NCI-H2171 treated with DMSO at 0.1 percent for 48 hours (cell line): ENCODE results near the gene RBM20.
A peak's percentile ranks its signal among the peaks of the same experiment; 100 is the strongest.

Experiments
- DNase-seq: peaks from one replicate; lab custom pipeline; 2025; lab: John Stamatoyannopoulos, UW

The RBM20 gene

GRCh38 chr10:110835841-110836240, 191.7 kb downstream of the RBM20 start:
- no peak for DNase-seq

- no peak for DNase-seq
Observed at GRCh38 chr10:110836706-110837105, 192.6 kb downstream of the RBM20 start.

GRCh38 chr10:110837418-110838171, 193.5 kb downstream of the RBM20 start:
- DNase-seq = peak; percentile 73

- no peak for DNase-seq
Observed at GRCh38 chr10:110840225-110840922, 196.2 kb downstream of the RBM20 start.

- DNase-seq = no peak
Observed at GRCh38 chr10:110840923-110841428, 196.8 kb downstream of the RBM20 start.

GRCh38 chr10:110841767-110842267, 197.7 kb downstream of the RBM20 start:
- no peak for DNase-seq

- DNase-seq = no peak
Observed at GRCh38 chr10:110842326-110842904, 198.3 kb downstream of the RBM20 start.

GRCh38 chr10:110843031-110843430, 198.9 kb downstream of the RBM20 start:
- peak; percentile 62 for DNase-seq

GRCh38 chr10:110843796-110844616, 199.9 kb downstream of the RBM20 start:
- peak; percentile 59 for DNase-seq

- no peak for DNase-seq
Observed at GRCh38 chr10:110844617-110844881, 200.4 kb downstream of the RBM20 start.

- DNase-seq = no peak
Observed at GRCh38 chr10:110845192-110845755, 201.1 kb downstream of the RBM20 start.

GRCh38 chr10:110845756-110846620, 201.9 kb downstream of the RBM20 start:
- peak; percentile 42 for DNase-seq

GRCh38 chr10:110847374-110847773, 203.2 kb downstream of the RBM20 start:
- DNase-seq = no peak

GRCh38 chr10:110848106-110848505, 204.0 kb downstream of the RBM20 start:
- no peak for DNase-seq

- no peak for DNase-seq
Observed at GRCh38 chr10:110850099-110850498, 206.0 kb downstream of the RBM20 start.

- peak; percentile 25 for DNase-seq
Observed at GRCh38 chr10:110851020-110851612, 207.0 kb downstream of the RBM20 start.

- DNase-seq = no peak
Observed at GRCh38 chr10:110852255-110852896, 208.2 kb downstream of the RBM20 start.

GRCh38 chr10:110852947-110853346, 208.8 kb downstream of the RBM20 start:
- no peak for DNase-seq

- no peak for DNase-seq
Observed at GRCh38 chr10:110853921-110854605, 209.9 kb downstream of the RBM20 start.
